ENCODE measurements around the gene GNB1.

- TF ChIP-seq CTCF (conservative IDR thresholded peaks at IDR 0.05 in 1 of 2, IDR thresholded peaks at IDR 0.05 in 1 of 2; ENCODE audit: low read depth in 1 of 2, low read length in 2 of 2) (no peak), EZH2 (IDR thresholded peaks at IDR 0.05; ENCODE audit: low read length, missing control alignments) (no peak)
Measured at GRCh38 chr1:1898246-1898933, 7.5 kb upstream of the GNB1 start.
